CD4-positive, alpha-beta T cell (primary cell): ENCODE measurements around the gene CD58. TPM values are rescaled to one million over a fixed set of nuclear protein-coding genes. Genes with fewer than 3 reads are reported as not detected.

Experiments used
- ATAC-seq: fragments of 200-7000 bp; cut with Tn5 transposase; one replicate; pipeline ENCODE4 v1.10.0; 2022; ENCODE audit warnings: mild to moderate bottlenecking; ENCODE audit not compliant: poor library complexity
- CTCF ChIA-PET: fragments of 350-600 bp; sonication (Branson Sonifier 250); formaldehyde crosslinking; loops from one replicate; lab custom pipeline; 2021; ENCODE audit warnings: antibody characterized with exemption, inconsistent platforms; lab: Charles Lee
- POLR2A ChIA-PET: fragments of 350-600 bp; sonication (Branson Sonifier 250); formaldehyde crosslinking; loops from one replicate; lab custom pipeline; 2021; ENCODE audit warnings: antibody characterized with exemption, inconsistent platforms; lab: Charles Lee
- DNase-seq, 14 experiments: peaks; one replicate each; pipeline ENCODE4 v3.0.0-alpha.2; 2013 to 2020; ENCODE audit warnings: mixed read lengths in 2 of 14
- H3K27ac ChIP-seq, 2 donors: one replicate each; pipeline versions ENCODE4 v1.5.1 to v1.7.0; 2013; ENCODE audit warnings: low read length in 2 of 2, low read depth in 1 of 2, mild to moderate bottlenecking in 1 of 2
- H3K27me3 ChIP-seq, 2 experiments: 1 replicate in 1 of 2; 2 replicates in 1 of 2; pipeline versions ENCODE4 v1.6.1 to v1.7.0; 2013; ENCODE audit warnings: low read length in 2 of 2, control low read depth in 1 of 2, mild to moderate bottlenecking in 1 of 2, moderate library complexity in 1 of 2; ENCODE audit not compliant: insufficient read depth in 2 of 2, control insufficient read depth in 1 of 2
- H3K36me3 ChIP-seq: one replicate; pipeline ENCODE4 v1.6.1; 2013; ENCODE audit warnings: low read length, control low read depth; ENCODE audit not compliant: insufficient read depth
- H3K4me1 ChIP-seq: one replicate; pipeline ENCODE4 v1.6.1; 2013; ENCODE audit warnings: low read length, control low read depth; ENCODE audit not compliant: insufficient read depth
- H3K4me3 ChIP-seq: one replicate; pipeline ENCODE4 v1.5.1; 2013; ENCODE audit warnings: mild to moderate bottlenecking, low read length, moderate library complexity
- H3K9me3 ChIP-seq, 2 experiments: 1 replicate in 1 of 2; 2 replicates in 1 of 2; pipeline versions ENCODE4 v1.6.1 to v1.7.0; 2013; ENCODE audit warnings: low read length in 2 of 2, mild to moderate bottlenecking in 2 of 2, control low read depth in 1 of 2, moderate library complexity in 1 of 2; ENCODE audit not compliant: control insufficient read depth in 1 of 2, insufficient read depth in 1 of 2
- H3K27ac Mint-ChIP-seq: one replicate; pipeline ENCODE4 v1.8.0; 2020; ENCODE audit warnings: mixed read lengths
- H3K27me3 Mint-ChIP-seq: one replicate; pipeline ENCODE4 v1.8.0; 2021; ENCODE audit warnings: mixed read lengths
- H3K36me3 Mint-ChIP-seq: one replicate; pipeline ENCODE4 v1.8.0; 2021; ENCODE audit warnings: low read depth, mixed read lengths
- H3K4me1 Mint-ChIP-seq: one replicate; pipeline ENCODE4 v1.8.0; 2021; ENCODE audit warnings: low read depth, mixed read lengths
- H3K4me3 Mint-ChIP-seq: one replicate; pipeline ENCODE4 v1.8.0; 2020; ENCODE audit warnings: mild to moderate bottlenecking, mixed read lengths
- H3K9me3 Mint-ChIP-seq: one replicate; pipeline ENCODE4 v1.8.0; 2020; ENCODE audit warnings: mixed read lengths
- CTCF ChIP-seq: fragments of 200-600 bp; IDR thresholded peaks from one replicate; pipeline ENCODE4 v1.8.0; 2022; ENCODE audit warnings: antibody characterized with exemption, mild to moderate bottlenecking
- intact Hi-C, 2 experiments: fragments of 100-400 bp; cut with DNase I in 1 of 2; cut with micrococcal nuclease in 1 of 2; formaldehyde crosslinking; loops; one replicate each; pipeline versions ENCODE4 v1.15.1 to v1.9.0; 2023 to 2025; cut with DNase I, micrococcal nuclease
- total RNA-seq, 174 experiments: library from RNA in 2 of 174; stranded (reverse) in 2 of 174; gene quantifications; one replicate each; pipeline ENCODE4 v1.2.3 and lab custom pipeline; 2021 to 2026

CD58 gene
- total RNA-seq, 2 experiments from 2014 or later = 4.2 to 5.7 TPM

GRCh38 chr1:116561563-116561962 is 9.3 kb downstream of the CD58 start:
- TF ChIP-seq CTCF = no peak
- ChIA-PET CTCF (interaction anchor here (1.6 kb wide), 1 partner anchor 9 kb away, joined by 3 read pairs; the partner anchor contains the start of gene CD58), POLR2A (no interaction called here)
- Mint-ChIP-seq H3K27me3 (no peaks in the 10 kb centered on the region), H3K27ac (peak overlapping the region; percentile 52), H3K4me3 (no peak overlapping the region), H3K36me3 (peaks cover 6% of the 10 kb centered on the region), H3K4me1 (peaks cover 61% of the 10 kb centered on the region), H3K9me3 (peaks cover 2% of the 10 kb centered on the region)
- H3K4me1 ChIP-seq = peaks cover 35% of the 10 kb centered on the region
- ATAC-seq (no peak), DNase-seq (no peak)
- peaks cover 4% of the 10 kb centered on the region for H3K36me3 ChIP-seq
- H3K27ac ChIP-seq = no peak overlapping the region
- no peaks in the 10 kb centered on the region for H3K27me3 ChIP-seq
- H3K4me3 ChIP-seq = no peak overlapping the region
- peaks cover 5 to 8% of the 10 kb centered on the region in 2 experiments for H3K9me3 ChIP-seq
- intact Hi-C loops = no loop called here

- ATAC-seq (no peak), DNase-seq (peak in 1 of 14 experiments; percentile 23)
- Mint-ChIP-seq H3K4me3 (peak overlapping the region; percentile 48), H3K36me3 (peaks cover 6% of the 10 kb centered on the region), H3K9me3 (peaks cover 2% of the 10 kb centered on the region), H3K27me3 (no peaks in the 10 kb centered on the region), H3K4me1 (peaks cover 60% of the 10 kb centered on the region), H3K27ac (peak overlapping the region; percentile 52)
- H3K4me3 ChIP-seq = no peak overlapping the region
- TF ChIP-seq CTCF = no peak
- peaks cover 41% of the 10 kb centered on the region for H3K4me1 ChIP-seq
- H3K27me3 ChIP-seq = no peaks in the 10 kb centered on the region
- no peak overlapping the region for H3K27ac ChIP-seq
- H3K9me3 ChIP-seq = peaks cover 5 to 8% of the 10 kb centered on the region in 2 experiments
- H3K36me3 ChIP-seq = peaks cover 4% of the 10 kb centered on the region
- intact Hi-C loops = no loop called here
- ChIA-PET CTCF (interaction anchor here (1.6 kb wide), 1 partner anchor 9 kb away, joined by 3 read pairs; the partner anchor contains the start of gene CD58), POLR2A (no interaction called here)
Measured at GRCh38 chr1:116560704-116561490, 9.9 kb downstream of the CD58 start.

GRCh38 chr1:116559304-116559761 is 11.5 kb downstream of the CD58 start:
- POLR2A ChIA-PET = interaction anchor here (0.8 to 1.2 kb wide), 2 partner anchors 9 to 10 kb away, joined by 3 to 4 read pairs; no protein-coding TSS in a partner anchor
- H3K27ac ChIP-seq = no peak overlapping the region

More at GRCh38 chr1:116559304-116559761, 11.5 kb downstream of the CD58 start:
- intact Hi-C loops = loop anchor here in 1 of 2 experiments (5.0 kb wide), 1 partner anchor 57 kb away; no protein-coding TSS in a partner anchor
- H3K36me3 ChIP-seq = no peaks in the 10 kb centered on the region
- CTCF ChIA-PET = interaction anchor here (1.6 kb wide), 1 partner anchor 420 kb away, joined by 4 read pairs; no protein-coding TSS in a partner anchor
- DNase-seq = no peak
- H3K27me3 ChIP-seq = no peaks in the 10 kb centered on the region
- no peak for ATAC-seq
- Mint-ChIP-seq H3K9me3 (peaks cover 2% of the 10 kb centered on the region), H3K27me3 (no peaks in the 10 kb centered on the region), H3K4me3 (peak overlapping the region; percentile 46), H3K36me3 (peaks cover 5% of the 10 kb centered on the region), H3K4me1 (peaks cover 69% of the 10 kb centered on the region), H3K27ac (peak overlapping the region; percentile 43)
- no peak overlapping the region for H3K4me3 ChIP-seq
- H3K4me1 ChIP-seq = peaks cover 41% of the 10 kb centered on the region
- no peak for TF ChIP-seq CTCF
- H3K9me3 ChIP-seq = peaks cover 5 to 8% of the 10 kb centered on the region in 2 experiments
